DND-41 (cell line): ENCODE results near the gene TMCO4.

Experiments
- ATAC-seq: fragments of 200-7000 bp; cut with Tn5 transposase; 3 replicates; pipeline ENCODE4 v1.9.1; 2021; ENCODE audit warnings: low read depth; ENCODE audit not compliant: insufficient read depth
- DNase-seq: peaks from one replicate; pipeline ENCODE4 v3.0.0-alpha.2; 2020
- H2AFZ ChIP-seq: 2 replicates; pipeline ENCODE4 v1.6.0; 2012; ENCODE audit warnings: low read depth, low read length
- H3K27ac ChIP-seq: 2 replicates; pipeline ENCODE4 v1.5.1; 2012; ENCODE audit warnings: low read length, inconsistent platforms
- H3K27me3 ChIP-seq: fragments of 200-600 bp; sonication (generic); 2 replicates; pipeline ENCODE4 v1.6.0; 2012; ENCODE audit warnings: low read length, mild to moderate bottlenecking, inconsistent platforms; ENCODE audit not compliant: insufficient read depth, poor library complexity
- H3K36me3 ChIP-seq: 2 replicates; pipeline ENCODE4 v1.5.1; 2012; ENCODE audit warnings: low read length, inconsistent platforms; ENCODE audit not compliant: insufficient read depth
- H3K4me1 ChIP-seq: 2 replicates; pipeline ENCODE4 v1.5.1; 2012; ENCODE audit warnings: mild to moderate bottlenecking, low read length; ENCODE audit not compliant: insufficient read depth
- H3K4me2 ChIP-seq: 2 replicates; pipeline ENCODE4 v1.6.0; 2012; ENCODE audit warnings: mild to moderate bottlenecking, moderate library complexity, low read length, inconsistent platforms; ENCODE audit not compliant: insufficient read depth
- H3K4me3 ChIP-seq, 2 experiments: fragments of 200-600 bp in 1 of 2; shearing (Covaris generic) in 1 of 2; 2 replicates each; pipeline ENCODE4 v1.5.1; 2012 to 2016; ENCODE audit warnings: inconsistent platforms in 2 of 2, low read length in 2 of 2, mild to moderate bottlenecking in 2 of 2, low read depth in 1 of 2, moderate library complexity in 1 of 2
- H3K79me2 ChIP-seq: 2 replicates; pipeline ENCODE4 v1.6.0; 2012; ENCODE audit warnings: low read length, inconsistent platforms; ENCODE audit not compliant: insufficient read depth
- H3K9ac ChIP-seq: 2 replicates; pipeline ENCODE4 v1.6.0; 2012; ENCODE audit warnings: low read depth, mild to moderate bottlenecking, inconsistent platforms, low read length, moderate library complexity
- H3K9me3 ChIP-seq: 2 replicates; pipeline ENCODE4 v1.5.1; 2012; ENCODE audit warnings: low read length, moderate library complexity, mild to moderate bottlenecking, inconsistent platforms; ENCODE audit not compliant: insufficient read depth, severe bottlenecking
- H4K20me1 ChIP-seq: 2 replicates; pipeline ENCODE4 v1.6.0; 2012; ENCODE audit warnings: low read length; ENCODE audit not compliant: insufficient read depth
- CTCF ChIP-seq: IDR thresholded peaks from 2 replicates; pipeline ENCODE4 v1.5.1; 2012; ENCODE audit warnings: borderline replicate concordance, low read length, moderate library complexity, mild to moderate bottlenecking; ENCODE audit not compliant: poor library complexity, severe bottlenecking; ENCODE audit errors: extremely low read depth
- EZH2 ChIP-seq: IDR thresholded peaks from 3 replicates; pipeline ENCODE4 v1.6.1; 2012; ENCODE audit warnings: borderline replicate concordance, low read depth, mild to moderate bottlenecking, moderate library complexity, low read length, inconsistent platforms; ENCODE audit not compliant: severe bottlenecking

The TMCO4 gene

GRCh38 chr1:19680644-19681043, 119.1 kb downstream of the TMCO4 start:
- no peaks in the 10 kb centered on the region for H3K4me1 ChIP-seq
- H3K4me2 ChIP-seq = no peak overlapping the region
- H3K27me3 ChIP-seq = no peaks in the 10 kb centered on the region
- no peak for ATAC-seq
- H4K20me1 ChIP-seq = peaks cover 10% of the 10 kb centered on the region
- H3K27ac ChIP-seq = no peak overlapping the region
- no peak overlapping the region for H2AFZ ChIP-seq
- TF ChIP-seq CTCF (no peak), EZH2 (no peak)
- H3K36me3 ChIP-seq = no peaks in the 10 kb centered on the region
- H3K4me3 ChIP-seq = no peak overlapping the region
- no peaks in the 10 kb centered on the region for H3K79me2 ChIP-seq
- no peaks in the 10 kb centered on the region for H3K9me3 ChIP-seq
- DNase-seq = no peak
- H3K9ac ChIP-seq = no peak overlapping the region

GRCh38 chr1:19679691-19680090, 120.0 kb downstream of the TMCO4 start:
- H3K4me2 ChIP-seq = no peak overlapping the region
- H3K4me3 ChIP-seq = no peak overlapping the region
- no peaks in the 10 kb centered on the region for H3K36me3 ChIP-seq
- no peak overlapping the region for H3K27ac ChIP-seq
- no peaks in the 10 kb centered on the region for H3K27me3 ChIP-seq
- H2AFZ ChIP-seq = no peak overlapping the region
- ATAC-seq (no peak), DNase-seq (no peak)
- no peak overlapping the region for H3K9ac ChIP-seq
- no peaks in the 10 kb centered on the region for H3K4me1 ChIP-seq
- no peaks in the 10 kb centered on the region for H3K9me3 ChIP-seq
- no peaks in the 10 kb centered on the region for H3K79me2 ChIP-seq
- TF ChIP-seq EZH2 (no peak), CTCF (no peak)
- peaks cover 9% of the 10 kb centered on the region for H4K20me1 ChIP-seq

- Histone ChIP-seq H3K27me3 (no peaks in the 10 kb centered on the region), H3K4me3 (no peak overlapping the region), H3K27ac (no peak overlapping the region), H3K9me3 (no peaks in the 10 kb centered on the region), H3K9ac (no peak overlapping the region), H3K4me2 (no peak overlapping the region), H4K20me1 (peaks cover 7% of the 10 kb centered on the region), H3K4me1 (no peaks in the 10 kb centered on the region), H3K79me2 (no peaks in the 10 kb centered on the region), H2AFZ (no peak overlapping the region), H3K36me3 (no peaks in the 10 kb centered on the region)
- no peak for ATAC-seq
- DNase-seq = no peak
- TF ChIP-seq CTCF (no peak), EZH2 (no peak)
These were observed 120.7 kb downstream of the TMCO4 start for GRCh38 chr1:19678931-19679453.

- Histone ChIP-seq H3K79me2 (no peaks in the 10 kb centered on the region), H3K27me3 (no peaks in the 10 kb centered on the region), H3K4me1 (no peaks in the 10 kb centered on the region), H4K20me1 (peaks cover 7% of the 10 kb centered on the region), H3K4me2 (no peak overlapping the region), H3K9me3 (no peaks in the 10 kb centered on the region), H3K9ac (no peak overlapping the region), H2AFZ (no peak overlapping the region), H3K36me3 (no peaks in the 10 kb centered on the region), H3K27ac (no peak overlapping the region), H3K4me3 (no peak overlapping the region)
- no peak for TF ChIP-seq EZH2
- TF ChIP-seq CTCF = no peak
- DNase-seq = no peak
- no peak for ATAC-seq
These were observed 121.2 kb downstream of the TMCO4 start for GRCh38 chr1:19678493-19678892.
